ENCODE results near the gene CYP2A7.

- TF ChIP-seq POLR2AphosphoS5 (IDR thresholded peaks at IDR 0.05; ENCODE audit: low read depth, low read length) (no peak), POLR2A (IDR thresholded peaks at IDR 0.05; ENCODE audit: low read depth, low read length) (no peak)
These were observed 19.7 kb downstream of the CYP2A7 start for GRCh38 chr19:40862333-40862732.
